HG03159 (cell line): ENCODE results near the gene TAF6.
A peak's percentile ranks its signal among the peaks of the same experiment; 100 is the strongest.

Source experiments
- ATAC-seq: cut with Tn5 transposase; IDR thresholded peaks from one replicate; pipeline ENCODE4 v1.9.1; 2021; ENCODE audit warnings: mild to moderate bottlenecking, moderate library complexity; ENCODE audit not compliant: unreplicated experiment

Gene TAF6

DNA sequence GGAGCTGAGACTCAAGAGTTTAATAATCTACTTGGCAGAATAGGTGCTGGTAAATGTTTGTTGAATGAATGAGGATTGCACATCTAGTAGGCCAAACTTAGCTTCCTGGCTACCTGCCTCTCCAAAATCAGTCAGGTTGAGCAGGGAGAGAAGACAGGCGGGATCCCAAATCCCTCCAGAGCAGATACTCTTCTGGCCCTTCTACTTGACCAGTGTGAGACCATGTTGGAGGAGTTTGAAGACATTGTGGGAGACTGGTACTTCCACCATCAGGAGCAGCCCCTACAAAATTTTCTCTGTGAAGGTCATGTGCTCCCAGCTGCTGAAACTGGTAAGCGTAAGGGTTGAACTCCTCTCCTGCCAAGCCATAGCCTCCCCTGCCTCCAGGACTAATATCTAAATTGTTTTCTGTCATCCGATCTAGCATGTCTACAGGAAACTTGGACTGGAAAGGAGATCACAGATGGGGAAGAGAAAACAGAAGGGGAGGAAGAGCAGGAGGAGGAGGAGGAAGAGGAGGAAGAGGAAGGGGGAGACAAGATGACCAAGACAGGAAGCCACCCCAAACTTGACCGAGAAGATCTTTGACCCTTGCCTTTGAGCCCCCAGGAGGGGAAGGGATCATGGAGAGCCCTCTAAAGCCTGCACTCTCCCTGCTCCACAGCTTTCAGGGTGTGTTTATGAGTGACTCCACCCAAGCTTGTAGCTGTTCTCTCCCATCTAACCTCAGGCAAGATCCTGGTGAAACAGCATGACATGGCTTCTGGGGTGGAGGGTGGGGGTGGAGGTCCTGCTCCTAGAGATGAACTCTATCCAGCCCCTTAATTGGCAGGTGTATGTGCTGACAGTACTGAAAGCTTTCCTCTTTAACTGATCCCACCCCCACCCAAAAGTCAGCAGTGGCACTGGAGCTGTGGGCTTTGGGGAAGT lies 5.4 kb upstream of the TAF6 start:
- ATAC-seq: no peak

DNA sequence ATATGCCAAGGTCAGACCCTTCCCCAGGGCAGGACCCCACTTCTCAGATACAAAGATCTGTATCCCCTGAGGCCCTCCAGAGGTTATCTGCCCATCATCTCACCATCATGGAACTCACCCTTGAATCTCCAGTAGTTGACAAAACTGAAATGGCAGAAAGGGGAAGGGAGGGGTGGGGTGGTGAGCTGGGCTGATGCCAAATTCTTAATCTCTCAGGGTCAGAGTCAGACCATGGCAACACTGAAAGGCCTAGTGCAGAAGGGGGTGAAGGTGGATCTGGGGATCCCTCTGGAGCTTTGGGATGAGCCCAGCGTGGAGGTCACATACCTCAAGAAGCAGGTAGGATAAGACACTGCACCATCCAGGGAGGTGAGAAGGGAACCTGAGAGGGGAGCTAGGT lies 3.4 kb upstream of the TAF6 start:
- ATAC-seq: no peak

DNA sequence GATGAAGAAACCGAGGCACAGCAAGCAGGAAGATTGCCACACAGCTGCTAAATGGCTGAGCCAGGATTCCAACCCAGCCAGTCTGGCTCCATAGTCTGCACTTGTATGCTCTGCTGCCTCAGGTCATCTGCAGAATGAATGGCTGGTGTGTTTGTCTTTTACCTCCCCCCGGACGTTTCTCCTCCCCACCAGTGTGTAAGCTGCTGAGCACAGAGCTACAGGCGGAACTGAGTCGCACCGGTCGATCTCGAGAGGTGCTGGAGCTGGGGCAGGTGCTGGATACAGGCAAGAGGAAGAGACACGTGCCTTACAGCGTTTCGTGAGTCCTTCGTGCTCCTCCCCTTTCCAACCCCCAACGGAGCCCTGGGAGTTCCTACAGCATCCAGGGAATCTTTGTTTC lies 2.9 kb upstream of the TAF6 start:
- no peak for ATAC-seq

DNA sequence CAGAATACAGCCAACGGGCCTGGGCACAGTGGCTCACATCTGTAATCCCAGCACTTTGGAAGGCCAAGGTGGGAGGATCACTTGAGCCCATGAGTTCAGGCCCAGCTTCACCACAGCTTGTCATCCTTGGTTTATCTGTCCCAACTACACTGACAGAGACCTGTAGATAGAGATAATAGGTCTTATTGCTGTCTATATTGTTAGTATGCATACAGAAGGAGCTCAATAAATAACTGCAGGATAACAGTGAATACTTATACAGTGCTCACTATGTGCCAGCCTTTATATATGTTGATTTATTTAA lies 1.5 kb upstream of the TAF6 start:
- ATAC-seq: no peak

DNA sequence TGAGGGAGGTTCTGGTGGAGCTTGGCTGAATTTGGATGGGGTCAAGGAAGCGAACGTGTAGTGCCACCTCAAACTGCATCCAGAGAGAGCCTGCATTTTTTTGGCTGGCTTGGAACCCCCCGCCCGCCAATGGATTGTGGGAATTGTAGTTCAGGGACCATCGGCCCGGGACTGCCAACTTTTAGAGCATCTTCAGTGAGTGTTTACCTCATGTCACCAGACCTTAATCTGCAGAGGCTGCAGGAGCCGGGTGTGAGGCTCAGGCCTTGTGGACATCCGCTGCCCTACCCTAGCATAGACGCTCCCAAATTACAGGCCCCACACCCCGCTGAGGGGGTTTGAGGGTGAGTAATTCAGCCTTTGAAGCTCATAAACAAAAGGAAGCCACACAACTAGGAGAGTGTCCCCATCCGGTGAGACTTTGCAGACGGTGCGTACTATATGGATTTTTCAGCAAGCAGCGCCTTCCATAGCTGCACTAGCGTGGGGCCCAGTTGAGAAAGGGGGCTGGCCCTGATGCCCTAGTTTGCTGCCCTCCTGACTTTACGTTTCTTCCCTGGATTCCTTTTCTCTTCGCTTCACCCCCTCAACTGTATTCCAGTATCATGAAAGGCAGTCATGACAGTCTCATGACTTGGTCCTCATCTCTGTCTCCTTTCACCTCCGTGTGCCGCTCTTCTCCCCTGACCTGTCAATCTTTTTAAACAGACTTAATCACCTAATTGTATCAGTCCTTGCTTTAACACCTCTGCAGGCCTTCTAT lies 993 bp upstream of the TAF6 start:
- ATAC-seq: peak; percentile 33

DNA sequence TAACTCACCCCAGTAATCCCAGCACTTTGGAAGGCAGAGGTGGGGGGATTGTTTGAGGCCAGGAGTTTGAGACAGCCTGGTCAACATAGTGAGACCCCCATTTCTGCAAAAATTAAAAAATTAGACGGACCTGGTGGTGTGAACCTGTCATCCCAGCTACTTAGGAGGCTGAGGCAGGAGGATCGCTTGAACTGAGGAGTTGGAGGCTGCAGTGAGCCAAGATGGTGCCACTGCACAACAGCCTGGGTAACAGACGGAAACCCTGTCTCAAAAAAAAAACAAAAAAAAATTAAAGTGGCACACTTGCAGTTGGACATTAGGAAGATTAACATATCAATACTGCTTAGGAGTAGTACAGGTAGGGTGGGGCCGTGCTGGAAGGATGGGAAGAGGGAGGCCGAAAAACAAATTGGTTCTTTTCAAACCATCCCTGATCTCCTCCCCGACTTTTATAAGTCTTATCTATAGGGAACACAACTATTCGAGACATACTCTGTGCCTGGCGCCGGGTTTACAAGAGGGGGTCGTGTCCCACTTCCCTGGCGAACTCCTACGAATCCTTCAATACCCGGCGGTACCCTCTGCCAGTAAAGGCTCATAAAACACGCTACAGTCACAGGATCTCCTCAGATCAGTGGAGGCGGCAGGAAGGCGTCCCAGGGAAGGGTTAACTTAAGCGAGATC lies 628 bp downstream of the TAF6 start:
- ATAC-seq: no peak

DNA sequence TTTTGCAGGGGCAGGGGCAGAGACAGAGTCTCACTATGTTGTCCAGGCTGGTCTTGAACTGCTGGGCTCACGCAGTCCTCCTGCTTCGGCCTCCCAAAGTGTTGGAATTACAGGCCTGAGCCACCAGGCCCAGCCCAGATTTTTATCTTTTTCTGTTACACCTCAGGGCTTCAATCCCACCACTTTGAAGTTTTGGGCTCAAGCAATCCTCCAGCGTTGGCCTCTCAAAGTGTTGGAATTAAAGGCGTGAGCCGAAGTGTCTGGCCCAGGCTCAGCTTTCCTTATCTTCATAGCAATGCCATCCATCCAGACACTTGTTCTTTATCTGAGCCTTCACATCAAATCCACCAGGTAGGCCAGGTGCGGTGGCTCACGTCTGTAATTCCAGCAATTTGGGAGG lies 4.1 kb downstream of the TAF6 start:
- no peak for ATAC-seq

DNA sequence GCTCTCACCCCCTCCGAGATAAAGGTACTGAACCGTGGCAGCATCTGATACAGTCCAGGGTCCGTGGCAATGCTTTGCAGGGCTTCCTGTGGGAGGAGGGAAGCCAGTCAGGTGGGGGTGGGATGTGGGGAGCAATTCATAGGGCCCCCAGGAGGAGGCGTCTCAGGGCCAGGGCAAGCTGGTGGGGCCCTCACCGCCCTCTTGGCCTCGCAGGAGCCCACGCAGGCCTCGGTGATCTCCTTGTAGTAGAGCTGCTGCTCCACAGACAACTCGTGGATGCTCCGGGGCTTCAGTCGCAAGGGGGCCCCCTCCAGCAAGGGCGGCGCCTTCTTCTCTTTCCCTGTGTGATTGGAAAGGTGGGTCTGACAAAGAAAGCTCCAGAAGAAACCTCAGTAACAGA lies 7.2 kb downstream of the TAF6 start:
- ATAC-seq: no peak

DNA sequence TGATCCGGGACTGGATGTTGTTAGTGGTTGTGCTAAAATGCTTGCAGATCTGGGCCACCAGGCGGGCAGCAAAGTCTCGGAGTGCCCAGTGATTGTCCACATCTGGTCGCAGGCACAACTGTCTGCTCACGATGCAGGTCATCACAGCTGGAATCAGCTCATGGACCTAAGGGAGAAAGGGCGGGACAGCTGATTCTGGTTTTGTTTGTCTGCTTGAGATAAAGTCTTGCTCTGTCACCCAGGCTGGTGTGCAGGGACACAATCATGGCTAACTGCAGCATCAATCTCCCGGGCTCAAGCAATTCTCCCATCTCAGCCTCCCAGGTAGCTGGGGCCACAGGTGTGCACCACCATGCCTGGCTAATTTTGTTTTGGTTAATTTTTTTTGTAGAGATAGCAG lies 8.0 kb downstream of the TAF6 start:
- ATAC-seq: no peak

DNA sequence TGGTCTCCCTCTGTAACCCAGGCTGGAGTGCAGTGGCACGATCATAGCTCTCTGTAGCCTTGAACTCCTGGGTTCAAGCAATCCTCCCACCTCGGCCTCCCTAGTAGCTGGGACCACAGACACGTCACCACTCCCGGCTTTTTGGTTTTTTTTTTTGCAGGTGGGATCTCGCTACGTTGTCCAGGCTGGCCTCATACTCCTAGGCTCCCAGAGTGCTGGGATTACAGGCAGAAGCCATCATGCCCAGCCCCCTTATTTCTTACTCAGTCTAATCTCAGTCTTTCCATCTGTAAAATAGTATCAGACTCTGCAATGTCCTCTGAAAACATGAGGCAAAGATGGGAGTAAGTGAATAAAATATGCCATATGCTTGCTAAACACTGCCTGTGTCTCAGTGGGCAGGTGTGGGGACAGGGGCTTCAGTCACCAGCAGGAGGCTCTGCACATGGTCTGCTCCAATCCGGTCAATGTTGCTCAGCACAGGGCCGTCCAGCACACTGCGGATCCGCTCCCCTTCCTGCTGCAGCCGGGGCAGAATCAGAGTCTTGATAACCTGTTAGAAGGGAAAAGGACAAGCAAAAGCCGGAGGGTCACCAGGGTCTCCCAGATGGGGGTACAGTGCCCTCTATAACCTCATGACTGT lies 9.5 kb downstream of the TAF6 start:
- no peak for ATAC-seq

DNA sequence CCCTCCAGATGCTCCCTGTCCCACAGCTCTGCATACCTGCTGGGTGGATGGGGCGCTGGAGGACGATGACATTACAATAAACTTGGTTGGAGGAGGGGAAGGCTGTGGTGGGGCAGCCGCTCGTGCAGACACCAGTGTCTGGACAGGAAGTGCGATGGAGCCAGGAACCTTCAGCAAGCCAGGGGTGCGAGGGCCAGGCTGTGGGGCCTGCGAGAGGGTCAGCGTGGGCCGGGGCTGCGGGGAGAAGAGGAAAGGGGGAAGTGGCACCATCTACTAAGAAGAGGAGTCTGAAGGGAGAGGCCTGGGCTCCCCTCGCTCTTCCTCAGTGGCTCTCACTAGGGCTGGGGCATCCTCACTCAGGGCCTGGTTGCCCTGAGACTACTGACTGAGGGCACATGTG lies 11.3 kb downstream of the TAF6 start:
- no peak for ATAC-seq

DNA sequence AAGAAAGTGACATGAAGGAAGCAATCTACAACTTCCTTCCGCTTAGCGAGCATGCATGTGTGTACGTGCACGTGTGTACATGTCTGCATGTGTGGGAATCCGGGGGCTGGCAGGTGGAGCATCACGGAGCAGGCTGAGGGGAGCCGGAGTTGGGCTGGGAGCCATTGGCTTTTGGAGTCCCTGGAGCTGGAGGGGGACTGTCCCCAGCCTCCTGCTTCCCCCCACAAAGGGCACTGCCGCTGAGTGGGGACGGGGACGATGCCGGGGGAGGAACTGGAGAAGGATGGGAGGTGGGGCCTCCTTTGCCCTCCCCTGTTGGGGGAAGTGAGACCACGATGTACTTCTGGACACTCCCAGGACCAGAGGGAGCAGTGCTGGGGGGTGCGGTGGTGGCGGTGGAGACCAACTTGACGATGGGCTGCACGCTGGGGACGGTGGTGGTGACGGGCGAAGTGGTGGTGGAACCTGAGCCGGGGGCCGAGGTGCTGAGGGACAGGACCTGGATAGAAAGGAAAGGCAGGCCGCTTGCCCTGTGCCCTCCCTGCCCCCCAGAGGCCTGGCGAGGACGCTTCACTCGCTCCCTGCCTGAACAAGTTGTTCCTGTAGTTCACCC lies 11.9 kb downstream of the TAF6 start:
- no peak for ATAC-seq

DNA sequence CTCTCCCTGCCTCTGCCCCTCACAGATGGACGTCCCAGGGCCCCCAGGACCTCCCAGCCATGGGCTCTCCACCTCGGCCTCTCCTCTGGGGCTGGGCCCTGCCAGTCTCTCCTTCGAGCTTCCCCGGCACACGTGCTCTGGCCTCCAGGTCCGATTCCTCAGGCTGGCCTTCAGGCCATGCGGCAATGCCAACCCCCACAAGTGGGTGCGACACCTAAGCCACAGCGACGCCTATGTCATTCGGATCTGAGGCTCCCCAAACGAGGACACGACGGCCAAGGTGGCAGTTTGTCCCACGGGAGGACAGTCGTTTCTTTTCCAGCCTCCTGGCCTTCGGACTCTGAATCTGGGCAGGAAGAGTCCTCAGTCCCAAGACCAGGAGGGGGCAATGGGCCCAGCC lies 12.5 kb downstream of the TAF6 start:
- ATAC-seq: no peak

DNA sequence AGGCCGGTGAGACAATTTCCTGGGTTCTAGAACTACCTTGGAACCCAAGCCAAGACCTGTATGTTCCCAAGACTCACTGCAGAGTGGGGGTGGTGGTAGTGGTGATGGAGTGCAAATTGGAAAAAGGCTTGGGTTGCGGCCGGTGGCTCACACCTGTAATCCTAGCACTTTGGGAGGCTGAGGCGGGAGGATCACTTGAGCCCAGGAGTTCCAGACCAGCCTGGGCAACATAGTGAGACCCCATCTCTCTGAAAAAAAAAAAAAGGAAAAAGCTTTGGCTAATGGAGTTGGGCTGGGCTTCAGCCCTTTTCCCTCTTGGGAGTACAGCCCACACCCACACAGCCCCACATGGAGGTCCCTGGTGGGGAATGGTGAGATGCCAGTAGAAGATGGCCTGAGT lies 13.6 kb downstream of the TAF6 start:
- ATAC-seq: no peak

DNA sequence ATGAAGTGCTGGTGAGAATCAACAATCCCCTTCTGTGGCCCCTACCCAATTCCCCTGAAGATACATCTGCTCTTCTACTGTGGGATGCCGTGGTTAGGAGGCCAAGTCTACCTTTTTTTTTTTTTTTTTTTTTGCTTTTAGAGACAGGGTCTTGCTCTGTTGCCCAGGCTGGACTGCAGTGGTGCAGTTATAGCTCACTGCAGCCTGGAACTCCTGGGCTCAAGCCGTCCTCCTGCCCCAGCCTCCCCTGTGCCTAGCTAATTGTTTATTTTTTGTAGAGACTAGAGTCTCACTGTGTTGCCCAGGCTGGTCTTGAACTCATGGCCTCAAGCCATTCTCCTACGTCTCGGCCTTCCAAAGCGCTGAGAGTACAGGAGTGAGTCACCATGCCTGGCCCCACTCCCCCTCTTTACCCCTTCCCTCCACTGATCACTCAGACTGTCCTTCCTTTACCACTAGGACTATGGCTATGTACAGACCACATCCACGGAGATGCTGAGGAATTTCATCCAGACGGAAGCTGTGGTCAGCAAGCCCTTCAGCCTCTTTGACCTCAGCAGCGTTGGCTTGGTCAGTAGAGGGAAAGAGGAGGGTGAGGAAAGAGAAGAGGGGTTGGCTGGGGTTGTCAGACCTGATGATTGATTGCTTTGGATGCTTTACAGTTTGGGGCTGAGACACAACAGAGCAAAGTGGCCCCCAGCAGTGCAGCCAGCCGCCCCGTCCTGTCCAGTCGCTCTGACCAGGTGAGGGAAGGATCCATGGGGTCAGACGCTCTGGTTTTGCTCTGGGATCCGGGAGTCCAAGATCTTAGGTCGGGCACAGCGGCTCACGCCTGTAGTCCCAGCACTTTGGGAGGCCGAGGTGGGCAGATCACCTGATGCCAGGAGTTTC lies 16.0 kb downstream of the TAF6 start:
- ATAC-seq: no peak

DNA sequence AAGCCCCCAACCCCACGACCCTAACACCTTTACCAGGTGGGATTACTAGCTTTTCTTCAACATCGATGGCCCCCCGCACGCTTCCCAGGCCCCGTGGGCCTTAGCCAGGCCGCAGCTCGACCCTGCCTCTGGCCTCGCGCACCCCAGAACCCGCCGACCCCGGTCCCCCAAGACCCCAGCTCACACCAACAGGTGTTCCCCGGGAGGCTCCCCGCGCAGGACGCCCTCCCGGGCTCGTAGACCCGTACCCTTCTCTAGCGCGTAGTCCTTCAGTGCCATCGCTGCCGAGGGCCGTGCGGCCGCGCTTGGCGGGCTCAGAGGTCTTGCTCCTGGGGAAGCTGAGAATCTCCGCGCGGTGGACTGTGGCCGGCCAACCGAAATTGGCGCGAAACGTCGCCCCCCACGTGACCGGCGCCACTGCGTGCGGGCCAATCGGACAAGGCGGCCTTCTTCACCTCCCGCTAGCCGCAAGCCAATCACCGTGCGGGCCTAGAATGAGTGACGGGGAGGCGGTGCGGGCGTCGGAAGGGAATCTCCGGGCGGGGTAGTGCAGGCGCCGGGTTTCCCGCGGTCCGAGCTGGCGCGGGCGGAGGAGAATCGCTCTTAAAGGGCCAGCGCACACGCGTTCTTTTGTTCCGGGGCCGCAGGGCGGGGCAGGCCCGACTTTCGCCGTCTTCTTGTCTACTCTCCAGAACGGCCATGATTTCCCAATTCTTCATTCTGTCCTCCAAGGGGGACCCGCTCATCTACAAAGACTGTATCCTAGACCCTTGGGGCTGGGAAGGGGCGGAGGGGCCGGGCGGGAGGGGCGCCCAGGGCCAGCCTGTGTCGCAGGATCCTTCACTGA lies 17.9 kb downstream of the TAF6 start, which contains the start of the genes AP4M1 and MCM7:
Gene AP4M1 (plus strand): TSS at position 628 of the 847 bp plus-strand sequence. CDS start 72 bp downstream, at position 700.
Gene MCM7 (minus strand): TSS at position 382 of the 847 bp plus-strand sequence. CDS start 103 bp downstream, at position 279.
- peak; percentile 78 for ATAC-seq

DNA sequence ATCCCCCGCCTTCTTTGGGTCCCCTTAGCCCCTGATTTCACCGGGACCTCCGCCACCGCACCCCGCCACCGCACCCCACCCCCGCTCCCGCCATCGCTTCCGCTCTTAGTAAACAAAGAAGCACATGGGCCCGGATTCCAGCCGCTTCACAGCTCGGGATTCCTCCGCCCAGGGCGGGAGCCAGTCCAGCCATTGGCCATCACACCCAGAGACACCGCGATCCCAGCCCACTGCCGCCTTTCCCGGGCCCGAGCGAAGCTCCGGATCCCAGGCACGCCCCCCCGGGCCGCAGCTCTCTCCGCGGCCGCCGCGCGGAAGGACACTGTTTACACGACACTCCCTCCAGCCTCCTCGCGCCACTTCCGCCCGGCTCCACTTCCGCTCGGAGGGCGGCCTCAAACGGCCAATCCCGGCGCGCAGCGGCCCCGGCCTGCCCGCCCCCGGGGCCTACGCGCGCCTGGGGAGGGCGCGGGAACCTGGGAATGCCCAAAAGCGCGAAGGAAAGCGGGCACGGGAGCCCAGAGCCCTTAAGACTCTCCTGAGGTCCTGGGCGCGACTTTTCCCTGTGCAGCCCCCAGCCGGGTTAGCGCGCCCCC lies 18.6 kb downstream of the TAF6 start:
- peak; percentile 63 for ATAC-seq

DNA sequence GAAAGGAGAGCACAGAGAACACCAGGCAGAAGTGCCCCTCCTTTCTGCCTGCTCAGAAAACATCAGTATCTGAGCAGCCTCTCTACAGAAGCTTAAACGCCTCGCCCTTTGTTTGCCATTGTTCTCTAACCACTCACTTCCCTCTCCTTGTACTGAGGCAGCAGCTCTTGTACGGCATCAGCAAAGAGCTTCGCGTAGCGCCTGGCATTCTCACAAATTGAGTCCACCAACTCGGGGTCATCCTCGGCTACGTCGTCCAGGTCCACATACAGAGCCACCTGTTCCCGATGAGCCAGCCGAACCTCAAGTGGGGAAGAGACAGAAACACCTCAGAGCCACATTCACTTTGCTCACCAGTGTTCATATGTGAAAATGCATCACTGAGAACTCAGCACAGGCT lies 19.7 kb downstream of the TAF6 start:
- no peak for ATAC-seq
